Bronchial epithelial cell (primary cell): ENCODE data around the gene RNF151. TPM values are rescaled to one million over a fixed set of nuclear protein-coding genes. Genes with fewer than 3 reads are reported as not detected.

ENCODE experiments used
- DNase-seq: peaks from one replicate; pipeline ENCODE4 v3.0.0-alpha.2; 2010; ENCODE audit warnings: low read depth
- FAIRE-seq: peaks from 2 replicates; lab custom pipeline; 2011; peaks lifted over from hg19 to GRCh38; lab: Jason Lieb, UNC
- H3K27me3 ChIP-seq: 2 replicates; pipeline ENCODE4 v1.5.1; 2011; ENCODE audit warnings: low read length; ENCODE audit not compliant: control insufficient read depth, insufficient read depth
- H3K36me3 ChIP-seq: 2 replicates; pipeline ENCODE4 v1.5.1; 2011; ENCODE audit warnings: low read length; ENCODE audit not compliant: control insufficient read depth, insufficient read depth
- H3K4me3 ChIP-seq: 2 replicates; pipeline ENCODE4 v1.5.1; 2011; ENCODE audit warnings: mild to moderate bottlenecking, low read depth, low read length, control low read depth
- total RNA-seq: library from RNA; depleted of rRNA; stranded (reverse); fragments of >200 nt; gene quantifications from 2 replicates; pipeline ENCODE4 v1.2.1, GENCODE V29; 2014
- TF ChIP-seq, protein P1 (sequence below): IDR thresholded peaks from 2 replicates; pipeline ENCODE4 v1.5.1; 2011; ENCODE audit warnings: mild to moderate bottlenecking, moderate library complexity, low read length, control low read depth, inconsistent platforms; ENCODE audit not compliant: insufficient read depth, severe bottlenecking

The RNF151 gene
- total RNA-seq, 1 donor from 2014 or later: not detected

DNA sequence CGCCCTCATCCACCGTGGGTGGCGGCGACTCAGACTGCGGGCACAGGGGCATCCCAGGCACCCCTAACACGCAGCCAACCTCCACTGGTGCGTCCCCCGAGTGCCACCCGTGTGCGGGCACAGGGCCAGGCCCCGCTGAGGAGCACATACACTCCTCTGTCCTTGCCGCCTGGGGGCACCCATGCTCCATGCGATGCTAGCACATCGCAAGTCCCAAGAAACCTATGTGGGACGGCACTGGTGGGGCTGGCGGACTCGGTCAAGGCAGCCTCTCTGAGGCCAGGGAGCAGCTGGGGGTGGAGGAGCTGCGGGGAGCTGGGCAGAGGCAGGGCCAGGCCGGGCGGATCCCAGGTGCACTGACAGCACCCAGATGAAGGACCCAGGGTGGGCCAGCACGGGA lies 39.0 kb downstream of the RNF151 start:
- TF ChIP-seq, protein P1, sequence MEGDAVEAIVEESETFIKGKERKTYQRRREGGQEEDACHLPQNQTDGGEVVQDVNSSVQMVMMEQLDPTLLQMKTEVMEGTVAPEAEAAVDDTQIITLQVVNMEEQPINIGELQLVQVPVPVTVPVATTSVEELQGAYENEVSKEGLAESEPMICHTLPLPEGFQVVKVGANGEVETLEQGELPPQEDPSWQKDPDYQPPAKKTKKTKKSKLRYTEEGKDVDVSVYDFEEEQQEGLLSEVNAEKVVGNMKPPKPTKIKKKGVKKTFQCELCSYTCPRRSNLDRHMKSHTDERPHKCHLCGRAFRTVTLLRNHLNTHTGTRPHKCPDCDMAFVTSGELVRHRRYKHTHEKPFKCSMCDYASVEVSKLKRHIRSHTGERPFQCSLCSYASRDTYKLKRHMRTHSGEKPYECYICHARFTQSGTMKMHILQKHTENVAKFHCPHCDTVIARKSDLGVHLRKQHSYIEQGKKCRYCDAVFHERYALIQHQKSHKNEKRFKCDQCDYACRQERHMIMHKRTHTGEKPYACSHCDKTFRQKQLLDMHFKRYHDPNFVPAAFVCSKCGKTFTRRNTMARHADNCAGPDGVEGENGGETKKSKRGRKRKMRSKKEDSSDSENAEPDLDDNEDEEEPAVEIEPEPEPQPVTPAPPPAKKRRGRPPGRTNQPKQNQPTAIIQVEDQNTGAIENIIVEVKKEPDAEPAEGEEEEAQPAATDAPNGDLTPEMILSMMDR: no peak
- FAIRE-seq: no peak
- Histone ChIP-seq H3K36me3 (peaks cover 49% of the 10 kb centered on the region), H3K27me3 (no peaks in the 10 kb centered on the region), H3K4me3 (no peak overlapping the region)
- DNase-seq: no peak

DNA sequence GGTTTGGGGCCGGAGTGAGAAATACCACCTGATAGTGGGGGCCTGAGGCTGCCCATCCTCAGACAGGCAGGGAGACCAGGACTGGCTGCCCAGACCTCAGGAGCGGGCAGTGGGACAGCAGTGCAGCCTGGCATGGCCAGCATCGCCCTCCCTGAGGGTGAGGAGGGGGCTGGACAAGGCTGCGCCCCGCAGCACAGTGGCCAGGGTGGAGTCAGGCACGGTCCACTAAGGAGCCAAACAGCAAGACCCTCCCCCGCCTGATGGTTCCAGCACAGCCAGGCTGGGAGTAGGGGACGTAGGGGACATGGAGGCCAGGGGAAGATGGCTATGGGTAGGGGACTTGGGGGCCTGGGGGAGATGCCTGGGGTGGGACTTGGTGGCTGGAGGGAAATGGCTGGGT lies 39.7 kb downstream of the RNF151 start:
- no peak for DNase-seq
- TF ChIP-seq, protein P1: no peak
- H3K4me3 ChIP-seq: no peak overlapping the region
- H3K36me3 ChIP-seq: peaks cover 46% of the 10 kb centered on the region
- H3K27me3 ChIP-seq: no peaks in the 10 kb centered on the region
- no peak for FAIRE-seq

DNA sequence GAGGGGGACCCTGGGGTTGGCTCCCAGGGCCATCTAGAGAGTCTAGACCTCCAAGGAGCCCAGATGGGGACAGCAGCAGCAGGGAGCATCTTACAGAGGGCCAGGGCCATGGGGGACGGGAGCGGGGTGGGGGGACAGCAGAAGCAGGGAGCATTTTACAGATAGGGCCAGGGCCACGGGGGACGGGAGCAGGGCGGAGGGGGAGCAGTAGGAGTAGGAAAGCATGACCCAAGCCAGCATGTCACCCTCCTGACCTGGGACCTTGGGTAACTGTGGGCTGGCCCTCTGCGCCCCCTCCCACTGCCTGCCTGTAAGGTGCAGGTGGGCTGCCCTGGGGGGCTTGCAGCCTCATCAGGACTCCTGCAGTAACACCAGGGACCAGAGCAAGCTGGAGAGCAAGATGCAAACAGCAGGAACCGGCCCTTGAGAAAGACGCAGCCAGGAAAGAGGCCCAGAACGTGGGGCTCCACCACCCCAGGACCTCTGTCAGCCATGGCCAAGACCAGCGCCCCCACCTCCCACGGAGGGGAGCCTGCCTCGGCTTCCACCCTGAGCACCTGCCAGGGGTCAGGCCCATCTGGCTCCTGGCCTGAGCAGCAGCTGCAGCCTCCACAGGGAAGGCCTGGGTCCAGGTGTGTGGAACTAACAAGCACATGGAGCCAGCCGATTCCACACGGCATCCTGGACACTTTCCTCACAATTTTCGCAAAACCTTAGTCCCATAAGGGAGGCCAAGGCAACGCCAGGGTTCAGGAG lies 40.6 kb downstream of the RNF151 start:
- Histone ChIP-seq H3K27me3 (no peaks in the 10 kb centered on the region), H3K36me3 (peaks cover 37% of the 10 kb centered on the region), H3K4me3 (peak overlapping the region; percentile 59)
- DNase-seq: no peak
- TF ChIP-seq, protein P1: no peak
- FAIRE-seq: no peak

DNA sequence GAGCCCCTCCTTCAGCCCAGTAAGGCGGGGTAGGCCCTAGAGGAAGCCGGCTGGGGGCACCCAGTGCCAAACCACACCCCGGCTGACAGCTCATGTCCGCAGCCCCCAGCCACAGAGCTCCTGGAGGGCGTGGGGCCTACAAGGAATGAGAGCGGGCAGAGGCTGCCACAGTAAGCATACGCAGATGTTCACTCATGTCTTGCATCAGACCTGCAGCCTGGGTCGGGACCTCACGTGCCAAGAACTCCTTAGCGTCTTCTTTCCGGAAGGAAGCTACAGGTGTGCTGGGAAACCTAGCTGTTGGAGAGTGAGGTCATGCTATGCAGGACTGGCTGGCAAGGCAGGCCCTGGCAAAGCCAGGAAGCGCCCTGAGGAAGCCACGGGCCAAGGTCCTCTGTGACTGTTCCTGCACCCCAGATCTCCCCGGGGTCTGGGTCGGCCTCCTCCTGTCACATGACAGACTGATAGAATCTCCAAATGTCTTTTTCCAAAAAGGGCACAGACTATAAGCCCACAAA lies 41.4 kb downstream of the RNF151 start:
- Histone ChIP-seq H3K36me3 (peaks cover 29% of the 10 kb centered on the region), H3K4me3 (peak overlapping the region; percentile 59), H3K27me3 (no peaks in the 10 kb centered on the region)
- FAIRE-seq: peak; percentile 87
- TF ChIP-seq, protein P1: no peak
- DNase-seq: peak; percentile 86

DNA sequence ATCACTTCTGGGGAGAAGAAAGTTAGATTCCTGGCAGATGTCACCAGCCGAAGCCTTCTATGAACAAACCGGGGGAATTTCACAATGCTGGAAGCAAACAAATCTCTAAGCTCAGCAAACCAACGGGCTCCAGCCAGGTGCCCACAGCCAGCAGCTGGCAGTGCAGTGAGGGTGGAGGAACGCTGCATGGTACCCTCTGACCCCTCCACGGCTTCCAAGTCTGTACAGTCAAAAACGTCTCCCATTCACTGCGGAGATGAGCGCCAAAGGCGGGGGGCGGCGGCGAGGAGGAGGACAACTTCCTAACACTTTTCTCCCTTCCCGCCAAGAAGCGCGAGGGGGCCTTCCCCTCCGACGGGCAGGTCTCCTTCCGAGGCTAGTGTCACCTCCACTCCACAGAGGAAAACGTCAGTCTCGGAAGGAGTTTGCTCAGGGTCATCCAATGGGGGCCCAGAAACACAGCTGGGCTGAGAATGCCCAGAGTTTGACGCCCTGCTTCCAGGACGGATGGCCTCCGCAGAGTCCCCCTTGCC lies 42.0 kb downstream of the RNF151 start:
- DNase-seq: no peak
- Histone ChIP-seq H3K36me3 (peaks cover 23% of the 10 kb centered on the region), H3K4me3 (peak overlapping the region; percentile 59), H3K27me3 (no peaks in the 10 kb centered on the region)
- TF ChIP-seq, protein P1: no peak
- FAIRE-seq: no peak
